NCI-H774 (cell line): Measurements from ENCODE around the gene ITGAD.

Experiments
- DNase-seq: peaks from one replicate; lab custom pipeline; 2025; lab: John Stamatoyannopoulos, UW

ITGAD gene

DNA sequence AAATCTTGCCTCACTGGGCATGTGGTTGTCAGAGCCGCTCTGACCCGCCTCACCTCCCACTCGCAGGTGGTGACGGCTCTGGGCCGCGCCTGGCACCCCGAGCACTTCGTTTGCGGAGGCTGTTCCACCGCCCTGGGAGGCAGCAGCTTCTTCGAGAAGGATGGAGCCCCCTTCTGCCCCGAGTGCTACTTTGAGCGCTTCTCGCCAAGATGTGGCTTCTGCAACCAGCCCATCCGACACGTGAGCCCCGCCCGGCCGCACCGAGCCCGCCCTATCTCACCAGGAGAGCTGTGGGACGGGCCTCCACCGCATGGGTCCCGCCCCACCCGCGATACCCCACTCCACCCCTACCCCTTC is 82.8 kb downstream of the ITGAD start:
- DNase-seq: no peak
